Effector memory CD8-positive, alpha-beta T cell (primary cell): Measurements from ENCODE around the gene CORIN.
"Not testable (repeated sequence)": the region's sequence is repeated elsewhere in the genome, so short reads cannot be mapped to it uniquely, and the experiment has no call there.

Source experiments
- ATAC-seq: fragments of 150-1000 bp; cut with Tn5 transposase; replicated peaks from 2 replicates; pipeline ENCODE4 v1.10.0; 2021; ENCODE audit warnings: mild to moderate bottlenecking, moderate library complexity
- DNase-seq, 3 experiments: peaks; one replicate each; pipeline ENCODE4 v3.0.0; 2021
- H3K27ac Mint-ChIP-seq, 2 donors: one replicate each; pipeline ENCODE4 v1.8.0; 2022; ENCODE audit warnings: mild to moderate bottlenecking in 2 of 2, mixed read lengths in 2 of 2, moderate library complexity in 2 of 2
- H3K27me3 Mint-ChIP-seq, 2 donors: one replicate each; pipeline ENCODE4 v1.8.0; 2022; ENCODE audit warnings: mixed read lengths in 2 of 2
- H3K36me3 Mint-ChIP-seq: one replicate; pipeline ENCODE4 v1.8.0; 2022; ENCODE audit warnings: mild to moderate bottlenecking, moderate library complexity, mixed read lengths; ENCODE audit not compliant: insufficient read depth
- H3K4me1 Mint-ChIP-seq, 2 donors: one replicate each; pipeline ENCODE4 v1.8.0; 2022; ENCODE audit warnings: low read depth in 2 of 2, mixed read lengths in 2 of 2
- H3K4me3 Mint-ChIP-seq, 2 donors: one replicate each; pipeline ENCODE4 v1.8.0; 2022; ENCODE audit warnings: mild to moderate bottlenecking in 2 of 2, mixed read lengths in 2 of 2, moderate library complexity in 2 of 2
- H3K9me3 Mint-ChIP-seq, 2 donors: one replicate each; pipeline ENCODE4 v1.8.0; 2022; ENCODE audit warnings: mixed read lengths in 2 of 2

The CORIN gene

DNA sequence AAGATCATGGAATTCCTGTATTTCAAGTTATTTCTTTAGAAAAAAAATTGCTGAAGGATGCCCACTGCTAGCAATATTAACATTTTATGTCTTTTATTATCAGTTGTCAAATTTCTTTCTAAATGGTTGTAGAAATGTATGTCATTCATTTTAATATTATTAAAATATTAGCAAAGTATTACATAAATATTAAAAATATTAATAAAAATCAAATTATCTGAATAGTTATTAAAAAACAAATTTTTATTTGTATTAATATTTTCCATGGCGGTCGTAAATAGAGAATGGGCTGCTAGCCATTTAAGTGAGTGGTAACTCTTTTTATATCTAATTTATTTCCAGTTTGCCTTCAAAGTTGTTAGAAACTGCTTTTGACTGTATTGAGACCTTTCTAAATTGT, 280.6 kb downstream of the CORIN start:
- Mint-ChIP-seq H3K27ac (no peak overlapping the region), H3K27me3 (no peaks in the 10 kb centered on the region), H3K36me3 (no peaks in the 10 kb centered on the region), H3K4me1 (peaks cover 0 to 2% of the 10 kb centered on the region in 2 donors), H3K4me3 (no peak overlapping the region), H3K9me3 (no peaks in the 10 kb centered on the region)
- ATAC-seq (no peak), DNase-seq (no peak)

DNA sequence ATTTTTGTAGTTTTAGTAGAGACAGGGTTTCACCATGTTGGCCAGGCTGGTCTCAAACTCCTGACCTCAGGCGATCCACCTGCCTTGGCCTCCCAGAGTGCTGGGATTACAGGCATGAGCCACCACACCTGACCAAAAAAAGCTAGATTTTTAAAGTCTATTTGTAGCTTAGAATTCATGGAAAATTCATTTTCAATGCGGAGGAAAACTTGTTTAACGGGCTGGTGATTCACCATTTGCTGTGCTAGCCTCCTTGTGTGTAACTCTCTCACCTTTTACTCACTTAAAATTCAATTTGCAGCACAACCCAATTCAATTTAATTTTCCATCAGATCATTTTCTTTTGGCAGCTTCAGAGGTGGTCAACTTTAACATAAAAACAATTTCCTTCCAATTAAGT, 281.9 kb downstream of the CORIN start:
- not testable (repeated sequence) for H3K27me3 Mint-ChIP-seq, H3K9me3 Mint-ChIP-seq, H3K4me3 Mint-ChIP-seq, ATAC-seq, H3K27ac Mint-ChIP-seq, DNase-seq, H3K4me1 Mint-ChIP-seq, H3K36me3 Mint-ChIP-seq

DNA sequence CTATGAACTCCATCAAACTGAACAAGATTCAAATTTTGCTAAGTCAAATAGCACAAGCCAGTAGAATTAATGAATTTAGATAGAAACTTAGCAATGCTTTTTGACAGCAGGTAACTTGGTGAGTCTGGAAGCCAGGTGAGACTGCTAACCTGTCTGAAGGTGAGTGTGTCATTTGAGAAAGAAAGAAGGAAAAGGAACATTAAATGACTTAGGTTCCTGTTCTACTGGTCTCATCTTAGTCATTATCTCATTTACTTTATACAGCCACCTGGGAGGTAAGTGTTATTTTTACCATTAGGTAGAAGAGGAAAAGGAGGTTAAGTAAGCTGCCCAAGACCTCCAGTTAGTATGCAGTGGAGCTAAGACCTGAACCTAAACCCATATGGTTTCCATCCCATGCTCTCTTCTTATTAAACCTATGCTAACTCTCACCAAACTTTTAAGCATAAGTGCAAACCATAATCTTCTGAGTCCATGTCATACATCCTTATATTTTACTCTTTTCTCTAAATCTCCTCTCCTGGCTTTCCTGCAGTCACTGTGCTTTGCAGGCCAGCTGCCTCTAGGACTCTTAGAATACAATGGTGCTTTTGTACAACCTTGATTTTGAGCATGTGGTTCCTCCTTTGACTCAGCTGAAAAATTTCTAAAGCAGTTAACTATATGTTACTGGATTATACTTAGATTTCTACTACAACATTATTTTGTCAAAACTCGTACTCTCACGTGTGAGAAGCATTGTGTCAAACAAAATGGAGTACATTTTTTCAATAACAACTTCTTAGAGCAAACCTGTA, 284.3 kb downstream of the CORIN start:
- no peak overlapping the region for H3K4me3 Mint-ChIP-seq
- H3K27me3 Mint-ChIP-seq: no peaks in the 10 kb centered on the region
- H3K9me3 Mint-ChIP-seq: no peaks in the 10 kb centered on the region
- no peak for DNase-seq
- H3K4me1 Mint-ChIP-seq: peaks cover 3 to 13% of the 10 kb centered on the region in 2 donors
- H3K36me3 Mint-ChIP-seq: peaks cover 4% of the 10 kb centered on the region
- no peak for ATAC-seq
- peak overlapping the region in 1 of 2 donors; percentile 13 for H3K27ac Mint-ChIP-seq

DNA sequence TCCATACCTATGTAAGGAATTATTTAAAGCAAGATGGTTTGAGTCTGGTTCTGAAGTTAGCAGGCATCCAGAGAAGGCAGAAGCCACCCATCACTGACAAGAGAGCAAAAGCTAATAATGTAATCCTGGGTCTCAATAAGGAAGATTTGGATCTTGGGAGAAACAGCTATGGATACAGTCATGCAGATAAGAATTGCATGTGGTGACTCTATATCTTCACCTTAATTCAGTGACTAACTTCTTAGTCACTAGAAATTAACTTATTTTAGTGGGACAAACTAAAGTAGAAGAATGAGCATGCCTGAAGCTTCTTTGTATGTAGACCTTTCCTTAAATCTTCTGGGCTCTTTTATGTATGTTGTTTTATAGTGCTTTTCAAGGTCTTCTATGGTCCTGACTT, 286.2 kb downstream of the CORIN start:
- Mint-ChIP-seq H3K9me3 (no peaks in the 10 kb centered on the region), H3K4me1 (peaks cover 3 to 13% of the 10 kb centered on the region in 2 donors), H3K27ac (peak overlapping the region in 1 of 2 donors; percentile 53), H3K27me3 (no peaks in the 10 kb centered on the region), H3K36me3 (peaks cover 10% of the 10 kb centered on the region), H3K4me3 (no peak overlapping the region)
- no peak for ATAC-seq
- no peak for DNase-seq

DNA sequence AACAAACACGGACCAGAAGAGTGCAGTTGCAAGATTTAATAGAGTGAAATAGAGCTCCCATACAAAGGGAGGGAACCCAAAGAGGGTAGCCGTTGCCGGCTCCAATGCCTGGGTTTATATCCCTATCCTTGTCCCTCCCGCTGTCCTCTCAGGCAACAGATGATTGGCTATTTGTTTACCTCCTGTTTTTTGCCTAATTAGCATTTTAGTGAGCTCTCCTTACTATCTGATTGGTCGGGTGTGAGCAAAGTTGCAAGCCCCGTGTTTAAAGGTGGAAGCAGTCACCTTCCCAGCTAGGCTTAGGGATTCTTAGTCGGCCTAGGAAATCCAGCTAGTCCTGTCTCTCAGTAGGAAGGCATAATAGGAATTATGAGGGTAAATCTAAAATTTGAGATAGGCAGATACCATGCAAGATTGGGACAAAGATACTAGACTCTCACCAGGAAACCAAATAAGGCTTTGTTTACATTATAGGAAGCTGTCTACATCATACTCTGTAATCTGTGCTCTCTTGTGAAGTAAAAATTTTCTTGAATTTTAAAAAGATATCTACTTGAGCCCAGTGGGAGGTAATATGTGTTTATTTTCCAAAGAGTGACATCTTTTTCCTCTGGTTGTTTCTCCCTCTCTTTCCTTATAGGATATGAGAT, 286.8 kb downstream of the CORIN start:
- H3K36me3 Mint-ChIP-seq: peaks cover 10% of the 10 kb centered on the region
- ATAC-seq (no peak), DNase-seq (no peak)
- no peak overlapping the region for H3K27ac Mint-ChIP-seq
- H3K27me3 Mint-ChIP-seq: no peaks in the 10 kb centered on the region
- no peaks in the 10 kb centered on the region for H3K9me3 Mint-ChIP-seq
- no peak overlapping the region for H3K4me3 Mint-ChIP-seq
- peaks cover 3 to 13% of the 10 kb centered on the region in 2 donors for H3K4me1 Mint-ChIP-seq

DNA sequence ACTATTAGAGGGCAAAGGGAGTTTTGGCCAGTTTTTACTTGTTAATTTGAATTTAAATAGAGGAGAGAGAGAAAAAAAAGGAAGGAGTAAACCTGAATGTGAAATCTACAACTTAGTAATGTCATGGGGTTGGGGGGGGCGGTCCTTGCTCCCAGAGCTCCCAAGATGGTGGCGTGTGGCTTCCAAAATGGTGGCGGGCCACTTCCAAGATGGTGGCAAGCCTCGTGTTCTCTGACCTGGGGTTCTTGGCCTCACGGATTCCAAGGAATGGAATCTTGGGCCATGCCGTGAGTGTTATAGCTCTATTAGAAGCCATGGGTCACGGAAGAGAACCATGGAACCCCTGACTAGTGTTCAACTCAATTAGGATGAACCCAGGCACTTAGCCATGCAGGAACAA, 287.5 kb downstream of the CORIN start:
- Mint-ChIP-seq H3K36me3 (peaks cover 10% of the 10 kb centered on the region), H3K4me1 (peaks cover 3 to 13% of the 10 kb centered on the region in 2 donors)
- H3K9me3 Mint-ChIP-seq, H3K27me3 Mint-ChIP-seq, ATAC-seq, H3K4me3 Mint-ChIP-seq, H3K27ac Mint-ChIP-seq, DNase-seq: not testable (repeated sequence)
